HepG2 (cell line): ENCODE data around the gene PFKFB2. TPM values are rescaled to one million over a fixed set of nuclear protein-coding genes. Genes with fewer than 3 reads are reported as not detected.

Experiments used
- AHR ChIP-seq: IDR thresholded peaks from 2 replicates; pipeline ENCODE4 v1.6.1; 2018; ENCODE audit warnings: missing genetic modification reagents, missing compliant biosample characterization
- DMAP1 ChIP-seq: IDR thresholded peaks from 2 replicates; pipeline ENCODE4 v1.6.1; 2016
- FOXM1 ChIP-seq: sonication (generic); formaldehyde crosslinking; IDR thresholded peaks from 2 replicates; pipeline ENCODE4 v1.5.0; 2020; ENCODE audit warnings: missing genetic modification reagents
- HDAC6 ChIP-seq: fragments of 200-600 bp; sonication (generic); IDR thresholded peaks from 2 replicates; pipeline ENCODE4 v1.7.0; 2017; ENCODE audit warnings: mild to moderate bottlenecking, antibody characterized with exemption, low read length, low read depth
- HOMEZ ChIP-seq: IDR thresholded peaks from 2 replicates; pipeline ENCODE4 v1.6.1; 2016; ENCODE audit warnings: low read depth
- KLF12 ChIP-seq: sonication (generic); formaldehyde crosslinking; IDR thresholded peaks from 2 replicates; pipeline ENCODE4 v1.4.0; 2020; ENCODE audit warnings: missing genetic modification reagents, borderline replicate concordance
- MNT ChIP-seq: fragments of 450-650 bp; IDR thresholded peaks from 2 replicates; pipeline ENCODE4 v1.6.1; 2016
- MYC ChIP-seq: sonication (generic); formaldehyde crosslinking; IDR thresholded peaks from 2 replicates; pipeline ENCODE4 v1.9.0; 2021; ENCODE audit warnings: missing genetic modification reagents, borderline replicate concordance
- PBX3 ChIP-seq: sonication (generic); formaldehyde crosslinking; IDR thresholded peaks from 2 replicates; pipeline ENCODE4 v1.8.1; 2023; ENCODE audit warnings: missing genetic modification reagents, inconsistent platforms, borderline replicate concordance
- PPARG ChIP-seq: conservative IDR thresholded peaks from 2 replicates; pipeline ENCODE4 v1.6.1; 2016; ENCODE audit warnings: missing biosample characterization, missing genetic modification reagents
- RBAK ChIP-seq: sonication (generic); formaldehyde crosslinking; IDR thresholded peaks from 2 replicates; pipeline ENCODE4 v1.5.1; 2020; ENCODE audit warnings: mild to moderate bottlenecking, missing genetic modification reagents
- SIN3B ChIP-seq: fragments of 150-350 bp; IDR thresholded peaks from 2 replicates; pipeline ENCODE4 v1.6.1; 2014; ENCODE audit warnings: low read length
- ZFYVE20 ChIP-seq: sonication (generic); formaldehyde crosslinking; IDR thresholded peaks from 2 replicates; pipeline ENCODE4 v1.8.0; 2023; ENCODE audit warnings: low read depth, mild to moderate bottlenecking, moderate library complexity, missing genetic modification reagents, borderline replicate concordance
- ZMYM4 ChIP-seq: sonication (generic); formaldehyde crosslinking; IDR thresholded peaks from 2 replicates; pipeline ENCODE4 v1.8.1; 2023; ENCODE audit warnings: mild to moderate bottlenecking, missing genetic modification reagents
- ZNF138 ChIP-seq: sonication (generic); formaldehyde crosslinking; IDR thresholded peaks from 2 replicates; pipeline ENCODE4 v1.5.0; 2020; ENCODE audit warnings: mild to moderate bottlenecking, low read depth, missing genetic modification reagents
- ZNF264 ChIP-seq: sonication (generic); formaldehyde crosslinking; IDR thresholded peaks from 2 replicates; pipeline ENCODE4 v1.4.0; 2020; ENCODE audit warnings: missing genetic modification reagents
- ZNF275 ChIP-seq: sonication (generic); formaldehyde crosslinking; IDR thresholded peaks from 2 replicates; pipeline ENCODE4 v1.8.0; 2022; ENCODE audit warnings: missing genetic modification reagents, mild to moderate bottlenecking, inconsistent platforms, borderline replicate concordance
- ZNF326 ChIP-seq: sonication (generic); formaldehyde crosslinking; IDR thresholded peaks from 2 replicates; pipeline ENCODE4 v1.4.0; 2020; ENCODE audit warnings: missing genetic modification reagents, borderline replicate concordance
- ZNF839 ChIP-seq: sonication (generic); formaldehyde crosslinking; IDR thresholded peaks from 2 replicates; pipeline ENCODE4 v1.4.0; 2020; ENCODE audit warnings: missing genetic modification reagents, mild to moderate bottlenecking, borderline replicate concordance
- polyA plus RNA-seq, 8 experiments: library from polyadenylated mRNA; depleted of rRNA in 3 of 8; stranded (reverse) in 7 of 8; unstranded in 1 of 8; fragments of >200 nt; fragmentation: Illumina TruSeq in 4 of 8; extraction: Trizol in 4 of 8; gene quantifications; 2 replicates each; pipeline versions ENCODE4 v1.2.1 to v1.2.3, GENCODE V29; 2011 to 2016; ENCODE audit warnings: low read depth in 4 of 8, missing spikeins in 1 of 8, mixed read lengths in 1 of 8; ENCODE audit not compliant: insufficient read depth in 1 of 8
- total RNA-seq, 5 experiments: library from RNA; depleted of rRNA; stranded (reverse); fragments of >200 nt; fragmentation: Illumina TruSeq; extraction: Trizol; gene quantifications; 2 replicates each; pipeline ENCODE4 v1.2.3, GENCODE V29; 2016; ENCODE audit warnings: low read depth in 1 of 5
- TF ChIP-seq, protein P1 (sequence below): IDR thresholded peaks from 2 replicates; pipeline ENCODE4 v1.6.1; 2018; ENCODE audit warnings: missing genetic modification reagents, mild to moderate bottlenecking, missing compliant biosample characterization
- TF ChIP-seq, protein P2 (sequence below): sonication (generic); formaldehyde crosslinking; IDR thresholded peaks from 2 replicates; pipeline ENCODE4 v1.4.0; 2020; ENCODE audit warnings: missing genetic modification reagents

Gene PFKFB2
- total and polyA plus RNA-seq, 2 of the 13 experiments (the other 11 are each of a cell fraction or from before 2014, with no cell fraction given) = 4.6 to 10.6 TPM

DNA sequence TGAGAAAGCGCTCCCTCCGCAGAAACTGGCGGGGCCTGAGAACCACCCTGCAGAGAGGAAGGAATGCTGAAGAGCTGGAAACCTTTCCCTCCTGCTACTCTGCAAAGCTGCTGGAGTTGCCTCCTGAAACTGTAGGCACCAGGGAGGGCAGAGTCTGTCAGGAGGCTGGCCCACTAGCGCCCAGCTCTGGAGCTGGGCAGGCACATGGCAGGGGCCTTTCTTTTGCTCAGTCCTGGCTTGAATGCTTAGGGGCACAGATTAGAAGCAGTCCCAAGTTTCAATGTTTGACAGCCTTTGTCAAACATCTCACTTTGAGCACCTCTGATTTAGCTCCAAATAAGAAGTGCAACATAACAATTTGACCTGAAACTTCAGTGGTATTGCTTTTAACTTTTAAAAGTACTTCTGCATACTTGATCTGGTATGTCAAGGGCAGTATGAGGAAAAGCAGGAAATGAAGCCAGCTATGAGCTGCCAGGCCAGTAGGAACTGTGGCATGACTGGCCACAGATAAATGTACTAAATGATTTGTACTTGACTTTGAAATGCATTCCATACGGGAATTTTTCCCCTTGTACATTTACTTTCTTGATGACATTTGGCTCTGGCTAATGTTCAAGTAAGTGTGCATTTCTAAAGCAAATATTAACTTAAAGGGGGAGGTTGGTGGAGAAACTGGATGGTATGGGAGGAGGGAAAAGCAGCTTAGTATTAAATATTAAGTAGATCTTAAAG, 27.8 kb upstream of the PFKFB2 start (continued):
- TF ChIP-seq HOMEZ = no peak
- TF ChIP-seq, protein P1, sequence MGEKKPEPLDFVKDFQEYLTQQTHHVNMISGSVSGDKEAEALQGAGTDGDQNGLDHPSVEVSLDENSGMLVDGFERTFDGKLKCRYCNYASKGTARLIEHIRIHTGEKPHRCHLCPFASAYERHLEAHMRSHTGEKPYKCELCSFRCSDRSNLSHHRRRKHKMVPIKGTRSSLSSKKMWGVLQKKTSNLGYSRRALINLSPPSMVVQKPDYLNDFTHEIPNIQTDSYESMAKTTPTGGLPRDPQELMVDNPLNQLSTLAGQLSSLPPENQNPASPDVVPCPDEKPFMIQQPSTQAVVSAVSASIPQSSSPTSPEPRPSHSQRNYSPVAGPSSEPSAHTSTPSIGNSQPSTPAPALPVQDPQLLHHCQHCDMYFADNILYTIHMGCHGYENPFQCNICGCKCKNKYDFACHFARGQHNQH (CRISPR knock-in tag) = 0 out of 2 replicates have a peak, but pooled peaks have one; percentile 37
- peak; percentile 32; the same call in 1 of the 2 replicates for TF ChIP-seq PPARG (CRISPR knock-in tag)
- TF ChIP-seq AHR (CRISPR knock-in tag) = no peak
- TF ChIP-seq SIN3B = no peak
- TF ChIP-seq ZFYVE20 = no peak
- TF ChIP-seq MNT = no peak
- TF ChIP-seq HDAC6 = no peak
- no peak for TF ChIP-seq ZNF275 (CRISPR knock-in tag)
- no peak for TF ChIP-seq DMAP1 (CRISPR knock-in tag)
- no peak for TF ChIP-seq RBAK (CRISPR knock-in tag)
- TF ChIP-seq ZNF264 (CRISPR knock-in tag) = no peak
- TF ChIP-seq ZNF839 (CRISPR knock-in tag) = no peak
- TF ChIP-seq FOXM1 (CRISPR knock-in tag) = no peak
- no peak for TF ChIP-seq KLF12
- TF ChIP-seq MYC (CRISPR knock-in tag) = no peak
- TF ChIP-seq ZNF138 (CRISPR knock-in tag) = no peak
- no peak for TF ChIP-seq PBX3 (CRISPR knock-in tag)
- TF ChIP-seq ZMYM4 (CRISPR knock-in tag) = no peak
- TF ChIP-seq, protein P2, sequence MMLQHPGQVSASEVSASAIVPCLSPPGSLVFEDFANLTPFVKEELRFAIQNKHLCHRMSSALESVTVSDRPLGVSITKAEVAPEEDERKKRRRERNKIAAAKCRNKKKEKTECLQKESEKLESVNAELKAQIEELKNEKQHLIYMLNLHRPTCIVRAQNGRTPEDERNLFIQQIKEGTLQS (CRISPR knock-in tag) = no peak
- TF ChIP-seq ZNF326 (CRISPR knock-in tag) = no peak
